ENCODE data around the gene LNX1. TPM values are rescaled to one million over a fixed set of nuclear protein-coding genes. Genes with fewer than 3 reads are reported as not detected.

The LNX1 gene
- total and polyA plus RNA-seq, 2 of the 8 experiments (the other 6 are each of a cell fraction or from before 2014, with no cell fraction given): 2.7 to 3.8 TPM

DNA sequence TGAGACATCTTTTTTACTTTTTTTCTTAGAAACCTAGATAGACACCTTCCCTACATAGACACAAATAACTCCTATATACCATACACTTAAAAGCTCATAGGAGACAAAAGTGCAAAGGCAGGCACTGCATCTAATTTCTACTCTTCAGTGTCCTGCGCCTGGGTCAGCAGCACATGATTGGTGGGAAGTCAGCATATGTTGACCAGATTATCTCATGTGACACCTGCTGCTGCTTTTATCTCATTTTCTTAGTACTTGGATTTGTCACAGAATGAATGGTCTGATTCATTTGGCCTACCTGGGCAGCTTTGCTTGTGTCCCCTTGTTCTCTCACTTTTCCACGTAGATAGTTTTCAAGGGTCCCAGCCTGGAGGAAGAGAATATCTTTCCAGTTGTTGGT lies 24.9 kb upstream of the LNX1 start (continued):
- TF ChIP-seq, protein P1, sequence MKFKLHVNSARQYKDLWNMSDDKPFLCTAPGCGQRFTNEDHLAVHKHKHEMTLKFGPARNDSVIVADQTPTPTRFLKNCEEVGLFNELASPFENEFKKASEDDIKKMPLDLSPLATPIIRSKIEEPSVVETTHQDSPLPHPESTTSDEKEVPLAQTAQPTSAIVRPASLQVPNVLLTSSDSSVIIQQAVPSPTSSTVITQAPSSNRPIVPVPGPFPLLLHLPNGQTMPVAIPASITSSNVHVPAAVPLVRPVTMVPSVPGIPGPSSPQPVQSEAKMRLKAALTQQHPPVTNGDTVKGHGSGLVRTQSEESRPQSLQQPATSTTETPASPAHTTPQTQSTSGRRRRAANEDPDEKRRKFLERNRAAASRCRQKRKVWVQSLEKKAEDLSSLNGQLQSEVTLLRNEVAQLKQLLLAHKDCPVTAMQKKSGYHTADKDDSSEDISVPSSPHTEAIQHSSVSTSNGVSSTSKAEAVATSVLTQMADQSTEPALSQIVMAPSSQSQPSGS (IDR thresholded peaks at IDR 0.05; ENCODE audit: low read length): no peak
- no peak for TF ChIP-seq CBX5 (IDR thresholded peaks at IDR 0.05; ENCODE audit: low read depth, low read length)

Measured in H1 (cell line).